B cell (primary cell): Measurements from ENCODE around the gene ADAMTSL1. TPM values are rescaled to one million over a fixed set of nuclear protein-coding genes. Genes with fewer than 3 reads are reported as not detected.

Experiments
- ATAC-seq: fragments of 200-7000 bp; cut with Tn5 transposase; one replicate; pipeline ENCODE4 v1.10.0; 2021; ENCODE audit warnings: low read depth, mild to moderate bottlenecking, moderate number of reproducible peaks, moderate library complexity
- CTCF ChIA-PET: fragments of 350-600 bp; sonication (Branson Sonifier 250); formaldehyde crosslinking; loops from one replicate; lab custom pipeline; 2021; ENCODE audit warnings: antibody characterized with exemption, inconsistent platforms; lab: Charles Lee
- POLR2A ChIA-PET: fragments of 350-600 bp; sonication (Branson Sonifier 250); formaldehyde crosslinking; loops from one replicate; lab custom pipeline; 2021; ENCODE audit warnings: antibody characterized with exemption; lab: Charles Lee
- DNase-seq: peaks from one replicate; pipeline ENCODE4 v3.0.0; 2013
- H2AFZ ChIP-seq: 2 replicates; pipeline ENCODE4 v1.6.1; 2012; ENCODE audit warnings: mild to moderate bottlenecking, low read depth, low read length; ENCODE audit not compliant: insufficient read depth, poor library complexity, severe bottlenecking
- H3K27ac ChIP-seq, 2 donors: 1 replicate in 1 of 2; 2 replicates in 1 of 2; pipeline ENCODE4 v1.5.1; 2012 to 2013; ENCODE audit warnings: low read length in 2 of 2, mild to moderate bottlenecking in 2 of 2, moderate library complexity in 1 of 2
- H3K27me3 ChIP-seq, 4 experiments: fragments of 200-600 bp in 1 of 4; sonication (generic) in 1 of 4; replicated peaks in 1 of 4; 1 replicate in 2 of 4; 2 replicates in 2 of 4; pipeline versions ENCODE4 v1.6.1 to v1.7.0; 2013 to 2016; ENCODE audit warnings: low read length in 3 of 4, mild to moderate bottlenecking in 2 of 4, mixed read lengths in 1 of 4, moderate library complexity in 1 of 4; ENCODE audit not compliant: insufficient read depth in 4 of 4, control insufficient read depth in 3 of 4; ENCODE audit errors: control extremely low read depth in 1 of 4
- H3K36me3 ChIP-seq, 2 experiments: replicated peaks in 1 of 2; 1 replicate in 1 of 2; 2 replicates in 1 of 2; pipeline versions ENCODE4 v1.6.1 to v1.7.1; 2013; ENCODE audit warnings: low read length in 1 of 2; ENCODE audit not compliant: insufficient read depth in 2 of 2, control insufficient read depth in 1 of 2; ENCODE audit errors: control extremely low read depth in 1 of 2, extremely low read depth in 1 of 2
- H3K4me1 ChIP-seq, 2 donors: fragments of 200-600 bp in 1 of 2; sonication (generic) in 1 of 2; 1 replicate in 1 of 2; 2 replicates in 1 of 2; pipeline versions ENCODE4 v1.5.1 to v1.6.1; 2013 to 2017; ENCODE audit warnings: low read length in 2 of 2; ENCODE audit not compliant: control insufficient read depth in 2 of 2, insufficient read depth in 2 of 2
- H3K4me2 ChIP-seq: replicated peaks from 2 replicates; pipeline ENCODE3; 2012; ENCODE audit warnings: mild to moderate bottlenecking, low read depth, low read length; ENCODE audit not compliant: poor library complexity, severe bottlenecking
- H3K4me3 ChIP-seq, 5 experiments: fragments of 200-600 bp in 1 of 5; sonication (generic) in 1 of 5; 1 replicate in 3 of 5; 2 replicates in 2 of 5; pipeline versions ENCODE4 v1.5.1 to v1.7.0; 2011 to 2016; ENCODE audit warnings: low read length in 4 of 5, mild to moderate bottlenecking in 4 of 5, low read depth in 2 of 5, control low read depth in 1 of 5, moderate library complexity in 1 of 5; ENCODE audit not compliant: insufficient read depth in 1 of 5; ENCODE audit errors: control extremely low read depth in 1 of 5, extremely low read depth in 1 of 5
- H3K79me2 ChIP-seq: fragments of 200-600 bp; sonication (generic); one replicate; pipeline ENCODE4 v1.6.0; 2016; ENCODE audit warnings: low read length; ENCODE audit not compliant: control insufficient read depth, insufficient read depth
- H3K9ac ChIP-seq: fragments of 200-600 bp; sonication (generic); 2 replicates; pipeline ENCODE4 v1.6.1; 2017; ENCODE audit warnings: mild to moderate bottlenecking, low read length, moderate library complexity
- H3K9me3 ChIP-seq, 3 donors: one replicate each; pipeline versions ENCODE4 v1.6.1 to v1.7.1; 2013; ENCODE audit warnings: low read length in 2 of 3; ENCODE audit not compliant: control insufficient read depth in 2 of 3, insufficient read depth in 1 of 3; ENCODE audit errors: control extremely low read depth in 1 of 3
- H4K20me1 ChIP-seq: 2 replicates; pipeline ENCODE4 v1.6.0; 2012; ENCODE audit warnings: mild to moderate bottlenecking, low read length; ENCODE audit not compliant: insufficient read depth, control insufficient read depth, poor library complexity, severe bottlenecking
- H3K27ac Mint-ChIP-seq: one replicate; pipeline ENCODE4 v1.8.0; 2021; ENCODE audit warnings: mixed read lengths
- H3K27me3 Mint-ChIP-seq: one replicate; pipeline ENCODE4 v1.8.0; 2021; ENCODE audit warnings: mixed read lengths
- H3K4me1 Mint-ChIP-seq: one replicate; pipeline ENCODE4 v1.8.0; 2021; ENCODE audit warnings: mixed read lengths
- H3K4me3 Mint-ChIP-seq: one replicate; pipeline ENCODE4 v1.8.0; 2021; ENCODE audit warnings: mixed read lengths
- H3K9me3 Mint-ChIP-seq: one replicate; pipeline ENCODE4 v1.8.0; 2022; ENCODE audit warnings: mixed read lengths; ENCODE audit not compliant: insufficient read depth
- CTCF ChIP-seq: fragments of 200-600 bp; IDR thresholded peaks from one replicate; pipeline ENCODE4 v1.8.0; 2022; ENCODE audit warnings: antibody characterized with exemption, mild to moderate bottlenecking
- EZH2 ChIP-seq: IDR thresholded peaks from 2 replicates; pipeline ENCODE4 v1.6.1; 2012; ENCODE audit warnings: borderline replicate concordance, low read depth, mild to moderate bottlenecking, moderate library complexity, low read length; ENCODE audit not compliant: insufficient read depth, poor library complexity, severe bottlenecking
- WGBS: methylation state at CpG from one replicate; pipeline ENCODE4 v1.1.5; 2013; ENCODE audit warnings: missing lambda C conversion rate; ENCODE audit not compliant: insufficient coverage; 5-methylcytosine and 5-hydroxymethylcytosine counted together
- intact Hi-C: fragments of 100-400 bp; cut with micrococcal nuclease; formaldehyde crosslinking; loops from one replicate; pipeline ENCODE4 v1.10.0; 2022
- polyA plus RNA-seq: library from polyadenylated mRNA; depleted of rRNA; stranded (reverse); fragments of >200 nt; gene quantifications from 2 replicates; pipeline ENCODE4 v1.2.3, GENCODE V29; 2012
- total RNA-seq, 2 donors: library from RNA; stranded (reverse); fragments of 120-200 nt in 1 of 2; gene quantifications; 1 replicate in 1 of 2; 2 replicates in 1 of 2; pipeline versions ENCODE4 v1.2.3 to v1.2.4, GENCODE V29; 2013 to 2022

Gene ADAMTSL1
- total and polyA plus RNA-seq, 2 donors (not counting 1 experiment from before 2014, with no cell fraction given) = not detected

- Histone ChIP-seq H2AFZ (no peak overlapping the region), H3K36me3 (no peaks in the 10 kb centered on the region), H3K79me2 (no peaks in the 10 kb centered on the region), H3K4me2 (no peak overlapping the region), H4K20me1 (no peaks in the 10 kb centered on the region), H3K27me3 (no peaks in the 10 kb centered on the region), H3K9ac (no peak overlapping the region), H3K4me1 (no peaks in the 10 kb centered on the region), H3K9me3 (no peaks in the 10 kb centered on the region), H3K4me3 (no peak overlapping the region), H3K27ac (no peak overlapping the region)
- DNase-seq (no peak), ATAC-seq (no peak)
- ChIA-PET POLR2A (no interaction called here), CTCF (no interaction called here)
- no peak overlapping the region for H3K27ac Mint-ChIP-seq
- TF ChIP-seq CTCF = no peak
- TF ChIP-seq EZH2 = no peak
- H3K9me3 Mint-ChIP-seq = peaks cover 2% of the 10 kb centered on the region
- intact Hi-C loops = no loop called here
- no peak overlapping the region for H3K4me3 Mint-ChIP-seq
- no peaks in the 10 kb centered on the region for H3K4me1 Mint-ChIP-seq
- peaks cover 5% of the 10 kb centered on the region for H3K27me3 Mint-ChIP-seq
- no CpG with 5 or more reads among the region's 1 CpG for WGBS
Measured at GRCh38 chr9:18857769-18858168, 383.8 kb downstream of the ADAMTSL1 start.

- no peak for TF ChIP-seq CTCF
- no peak for TF ChIP-seq EZH2
- no peaks in the 10 kb centered on the region for H4K20me1 ChIP-seq
- H3K9me3 Mint-ChIP-seq = peaks cover 2% of the 10 kb centered on the region
- no peak overlapping the region for H3K4me2 ChIP-seq
- CTCF ChIA-PET = no interaction called here
- no peaks in the 10 kb centered on the region for H3K79me2 ChIP-seq
- POLR2A ChIA-PET = no interaction called here
- intact Hi-C loops = no loop called here
- peaks cover 0 to 3% (median 0%) of the 10 kb centered on the region in 3 donors for H3K9me3 ChIP-seq
- WGBS = 77% methylated on average over 3 of the region's 14 CpGs
- H3K4me3 ChIP-seq = no peak overlapping the region
- H3K4me3 Mint-ChIP-seq = no peak overlapping the region
- no peaks in the 10 kb centered on the region for H3K4me1 Mint-ChIP-seq
- H3K27ac ChIP-seq = no peak overlapping the region
- no peak overlapping the region for H3K27ac Mint-ChIP-seq
- H2AFZ ChIP-seq = no peak overlapping the region
- H3K27me3 ChIP-seq = no peaks in the 10 kb centered on the region
- ATAC-seq (no peak), DNase-seq (no peak)
- no peak overlapping the region for H3K9ac ChIP-seq
- no peaks in the 10 kb centered on the region for H3K36me3 ChIP-seq
- H3K4me1 ChIP-seq = no peaks in the 10 kb centered on the region
- peaks cover 5% of the 10 kb centered on the region for H3K27me3 Mint-ChIP-seq
Measured at GRCh38 chr9:18861609-18862544, 387.9 kb downstream of the ADAMTSL1 start.
